ENCODE measurements around the gene MED8. TPM values are rescaled to one million over a fixed set of nuclear protein-coding genes. Genes with fewer than 3 reads are reported as not detected.

Gene MED8
- total RNA-seq, 1 donor from 2014 or later = 44.1 TPM

GRCh38 chr1:43334453-43335205, 55.0 kb downstream of the MED8 start:
- no peak for DNase-seq (ENCODE audit: low read depth, low spot score)

Other genes starting within 250 kb of the MED8 start
- gene EBNA1BP2, start 217.5 kb downstream of the MED8 start, total RNA-seq = 136 and 177 TPM in 2 replicates
- gene CFAP57, start 217.5 kb downstream of the MED8 start, total RNA-seq = 0.14 and 0.20 TPM in 2 replicates
- not detected in 2 replicates for gene TMEM125, start 119.8 kb downstream of the MED8 start, total RNA-seq
- gene C1orf210, start 104.2 kb downstream of the MED8 start, total RNA-seq = not detected in 2 replicates
- 615 and 699 TPM in 2 replicates for gene TIE1, start 88.8 kb downstream of the MED8 start, total RNA-seq
- gene MPL, start 52.0 kb downstream of the MED8 start, total RNA-seq = not detected in 2 replicates
- gene CDC20, start 30.8 kb downstream of the MED8 start, total RNA-seq = 69.2 and 189 TPM in 2 replicates
- 57.0 and 84.4 TPM in 2 replicates for gene ELOVL1, start 21.8 kb downstream of the MED8 start, total RNA-seq
- 15.1 and 22.0 TPM in 2 replicates for gene SZT2, start 99 bp upstream of the MED8 start, total RNA-seq
- 133 and 149 TPM in 2 replicates for gene HYI, start 64.1 kb upstream of the MED8 start, total RNA-seq
- 152 and 171 TPM in 2 replicates for gene PTPRF, start 141.1 kb upstream of the MED8 start, total RNA-seq